Transverse colon (tissue), 3 donors: ENCODE results near the gene PPARD.

Experiments
- CTCF ChIP-seq, 5 experiments: fragments of 200-600 bp in 3 of 5; fragments of 450-650 bp in 2 of 5; sonication (generic) in 3 of 5; IDR thresholded peaks; 1 replicate in 2 of 5; 2 replicates in 3 of 5; pipeline ENCODE4 v1.5.1; 2016 to 2017; ENCODE audit warnings: antibody characterized with exemption in 5 of 5, inconsistent platforms in 3 of 5, mild to moderate bottlenecking in 2 of 5, moderate library complexity in 1 of 5
- EP300 ChIP-seq: sonication (generic); formaldehyde crosslinking; IDR thresholded peaks from one replicate; pipeline ENCODE4 v1.6.1; 2017; ENCODE audit warnings: antibody characterized with exemption, low read depth

- TF ChIP-seq CTCF (IDR thresholded peaks at IDR 0.05) (no peak), EP300 (no peak)
Measured at GRCh38 chr6:35400901-35401311, 58.5 kb downstream of the PPARD start.
